Left forelimb (tissue), 1 donor: Measurements from ENCODE around the gene TRAF2.
"Not testable (repeated sequence)": the region's sequence is repeated elsewhere in the genome, so short reads cannot be mapped to it uniquely, and the experiment has no call there.

Experiments used
- DNase-seq: peaks from one replicate; pipeline ENCODE4 v3.0.0-alpha.2; 2018; ENCODE audit warnings: low spot score

Gene TRAF2

DNA sequence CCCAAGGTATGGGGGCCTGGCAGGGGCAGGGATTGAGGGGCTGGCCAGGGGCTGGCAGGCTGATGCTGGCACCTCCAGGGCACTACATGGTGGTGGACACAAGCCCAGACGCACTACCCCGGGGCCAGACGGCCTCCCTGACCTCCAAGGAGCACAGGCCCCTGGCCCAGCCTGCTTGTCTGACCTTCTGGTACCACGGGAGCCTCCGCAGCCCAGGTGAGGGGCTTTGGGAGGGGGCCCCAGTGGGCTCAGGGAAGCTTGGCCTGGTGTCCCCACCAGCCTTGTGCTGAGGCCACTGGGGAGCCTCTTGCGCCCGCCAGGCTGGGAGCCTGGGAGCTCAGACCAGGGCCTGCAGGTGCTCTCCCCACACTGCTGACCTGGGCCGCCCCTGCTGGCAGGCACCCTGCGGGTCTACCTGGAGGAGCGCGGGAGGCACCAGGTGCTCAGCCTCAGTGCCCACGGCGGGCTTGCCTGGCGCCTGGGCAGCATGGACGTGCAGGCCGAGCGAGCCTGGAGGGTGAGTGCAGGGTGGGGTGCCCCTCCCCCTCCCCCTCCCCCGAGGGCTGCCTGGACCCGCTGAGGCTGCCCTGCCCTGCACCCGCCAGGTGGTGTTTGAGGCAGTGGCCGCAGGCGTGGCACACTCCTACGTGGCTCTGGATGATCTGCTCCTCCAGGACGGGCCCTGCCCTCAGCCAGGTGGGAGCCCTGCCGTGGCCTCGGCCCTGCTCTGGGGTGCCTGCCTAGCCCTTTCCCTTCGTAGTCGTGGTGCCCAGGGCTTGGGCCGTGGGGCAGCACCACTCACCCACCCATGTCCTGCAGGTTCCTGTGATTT lies 28.5 kb upstream of the TRAF2 start:
- no peak for DNase-seq

GRCh38 chr9:136858452-136858843 lies 27.9 kb upstream of the TRAF2 start:
- no peak for DNase-seq

DNA sequence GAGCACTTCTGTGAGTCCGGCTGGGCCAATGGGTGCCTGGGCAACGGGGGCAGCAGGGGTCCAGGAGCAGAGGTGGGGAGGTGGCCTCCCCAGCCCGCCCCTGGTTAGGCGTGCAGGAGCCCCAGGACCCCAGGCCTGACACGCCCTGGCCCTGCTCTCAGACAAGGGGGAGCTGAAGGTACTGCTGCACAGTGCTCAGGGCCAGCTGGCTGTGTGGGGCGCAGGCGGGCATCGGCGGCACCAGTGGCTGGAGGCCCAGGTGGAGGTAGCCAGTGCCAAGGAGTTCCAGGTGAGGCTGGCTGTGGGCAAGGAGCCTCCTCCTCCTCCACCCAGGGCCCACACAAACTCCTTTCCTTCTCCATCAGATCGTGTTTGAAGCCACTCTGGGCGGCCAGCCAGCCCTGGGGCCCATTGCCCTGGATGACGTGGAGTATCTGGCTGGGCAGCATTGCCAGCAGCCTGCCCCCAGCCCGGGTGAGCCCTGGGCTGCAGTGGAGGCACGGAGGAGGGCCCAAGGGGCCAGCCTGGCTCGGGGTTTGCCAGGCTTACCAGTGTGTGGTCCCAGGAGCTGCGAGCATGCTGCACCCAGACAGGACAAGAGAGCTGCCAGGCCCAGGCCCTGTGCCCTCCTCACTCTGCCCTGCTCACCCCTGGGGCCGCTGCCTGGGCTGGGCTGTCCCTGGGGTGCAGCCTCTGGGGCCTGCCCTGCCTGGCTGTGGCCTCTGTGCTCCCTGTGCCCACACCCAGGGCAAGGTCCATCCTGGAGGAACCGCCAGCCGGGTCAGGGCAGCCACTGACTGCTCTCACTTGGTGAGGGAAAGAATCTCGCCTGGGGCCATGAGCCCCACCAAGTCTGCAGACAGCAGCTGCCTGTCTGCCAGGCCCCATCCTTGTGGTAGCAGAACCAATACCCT lies 27.2 kb upstream of the TRAF2 start:
- peak; percentile 68 for DNase-seq

GRCh38 chr9:136860529-136860928 lies 25.8 kb upstream of the TRAF2 start:
- DNase-seq = no peak

- DNase-seq = no peak
Measured at GRCh38 chr9:136860933-136861873, 25.1 kb upstream of the TRAF2 start.

DNA sequence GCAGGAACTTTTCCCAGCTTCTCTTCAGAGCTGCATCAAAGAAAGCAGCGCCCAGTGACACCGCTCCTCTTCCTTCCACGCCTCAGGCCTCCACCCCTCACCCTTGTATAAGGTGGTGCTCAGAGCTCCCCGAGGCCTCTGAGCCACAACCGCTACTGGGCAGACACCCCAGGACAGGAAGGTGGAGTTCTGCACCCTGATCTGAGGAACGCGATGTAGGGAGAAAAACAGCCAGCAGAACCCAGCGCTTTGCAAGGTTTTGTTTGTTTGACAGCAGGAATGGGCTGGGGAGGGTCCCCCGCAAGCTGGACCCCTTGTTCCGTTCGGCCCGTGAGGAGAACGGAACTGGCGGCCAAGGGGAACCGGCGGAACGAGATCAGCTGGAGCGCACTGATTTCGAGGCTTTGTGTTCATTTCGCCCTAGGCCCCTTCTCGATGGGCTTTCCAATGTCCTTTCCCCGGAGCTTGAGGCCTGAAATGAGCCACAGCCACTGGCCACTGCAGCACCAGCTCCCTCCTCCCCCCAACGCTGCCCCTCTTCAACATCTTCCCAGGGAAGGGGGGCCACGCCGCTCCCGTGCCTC lies 24.4 kb upstream of the TRAF2 start:
- DNase-seq = no peak

DNA sequence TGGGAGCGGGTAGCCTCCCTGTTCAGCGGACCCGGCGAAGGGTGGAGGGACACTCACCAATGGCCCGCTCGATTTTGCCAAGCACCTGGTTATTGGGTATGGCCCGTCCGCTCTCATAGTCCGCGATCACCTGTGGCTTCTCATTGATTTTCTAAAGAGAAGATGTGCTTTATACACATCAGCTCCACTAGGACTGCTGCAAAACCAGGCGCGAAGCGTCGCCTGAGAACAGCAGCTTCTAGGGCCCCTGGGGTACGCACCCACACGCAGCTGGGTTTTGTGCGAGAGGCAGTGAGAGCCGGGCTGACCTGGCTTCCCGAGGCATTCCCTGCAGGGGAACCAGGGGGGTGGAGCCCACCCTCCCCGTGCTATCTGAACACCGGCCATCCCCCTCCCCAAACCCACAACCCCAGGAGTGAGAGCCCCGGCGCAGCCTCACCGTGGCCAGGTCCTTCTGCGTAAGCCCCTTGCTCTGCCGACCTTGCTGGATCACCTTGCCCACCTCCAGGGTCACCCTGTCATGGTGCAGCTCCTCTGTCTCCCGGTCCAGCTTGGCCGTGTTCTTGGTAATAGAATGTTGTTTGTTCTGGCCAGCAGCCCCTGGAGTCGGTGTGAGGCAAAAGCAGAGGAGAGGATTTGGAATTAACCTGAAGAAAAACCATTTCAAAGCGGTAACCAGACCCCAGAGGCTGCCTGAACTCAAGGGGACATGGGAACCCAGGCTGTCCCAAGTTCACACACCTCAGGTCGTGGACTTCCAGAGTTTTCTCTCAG lies 23.3 kb upstream of the TRAF2 start:
- no peak for DNase-seq

GRCh38 chr9:136863623-136864273 lies 22.6 kb upstream of the TRAF2 start:
- DNase-seq = no peak

DNA sequence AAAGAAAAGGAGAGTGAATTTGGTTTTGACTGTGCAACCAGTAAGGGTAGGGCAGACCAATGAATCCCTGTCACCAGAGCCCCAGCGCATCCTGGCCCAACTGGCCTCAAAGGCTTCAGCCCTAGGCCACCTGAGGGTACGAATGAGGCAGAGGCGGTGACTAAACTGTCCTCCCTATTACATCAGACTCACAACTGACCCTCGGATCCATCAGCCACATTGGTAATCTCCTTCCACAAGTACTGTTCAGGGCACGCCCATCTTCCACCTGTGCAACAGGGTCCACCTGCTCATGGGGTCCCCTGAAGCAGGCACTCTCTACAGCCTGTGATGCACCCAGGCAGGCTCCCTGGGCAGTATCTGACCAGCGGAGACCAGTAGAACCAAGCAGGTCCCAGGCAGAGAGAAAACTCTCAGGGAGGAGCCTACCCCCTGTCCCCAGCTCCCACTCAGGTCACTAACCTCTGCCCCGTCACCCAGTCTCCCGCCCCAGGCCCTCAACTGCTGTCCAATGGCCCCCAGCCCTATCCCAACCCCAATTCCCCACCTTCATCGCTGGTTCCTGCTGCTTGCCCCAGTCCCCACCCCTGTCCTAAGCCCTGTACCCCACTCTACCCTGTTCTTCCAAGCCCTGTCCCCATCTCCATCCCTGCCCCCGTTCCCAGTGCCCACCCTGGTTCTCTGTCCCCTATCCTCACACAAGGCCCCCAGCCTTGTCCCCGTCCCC lies 21.1 kb upstream of the TRAF2 start:
- DNase-seq = no peak

DNA sequence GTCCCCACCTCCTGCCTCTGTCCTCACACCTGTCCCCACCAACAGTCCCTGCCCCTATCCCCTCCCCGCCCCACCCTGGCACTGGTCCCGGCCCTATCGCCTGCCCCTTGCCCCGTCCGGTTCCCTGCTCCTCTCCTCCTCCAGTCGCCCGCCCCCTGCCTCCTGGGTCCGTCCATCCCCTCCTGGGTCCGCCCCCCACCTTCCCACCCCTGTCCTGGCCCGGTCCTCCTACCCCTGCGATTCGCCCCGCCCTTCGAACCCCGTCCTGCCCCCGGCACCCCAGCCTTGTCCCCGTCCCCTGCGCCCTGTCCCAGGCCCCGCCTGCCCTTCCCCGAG lies 20.6 kb upstream of the TRAF2 start:
- no peak for DNase-seq

DNA sequence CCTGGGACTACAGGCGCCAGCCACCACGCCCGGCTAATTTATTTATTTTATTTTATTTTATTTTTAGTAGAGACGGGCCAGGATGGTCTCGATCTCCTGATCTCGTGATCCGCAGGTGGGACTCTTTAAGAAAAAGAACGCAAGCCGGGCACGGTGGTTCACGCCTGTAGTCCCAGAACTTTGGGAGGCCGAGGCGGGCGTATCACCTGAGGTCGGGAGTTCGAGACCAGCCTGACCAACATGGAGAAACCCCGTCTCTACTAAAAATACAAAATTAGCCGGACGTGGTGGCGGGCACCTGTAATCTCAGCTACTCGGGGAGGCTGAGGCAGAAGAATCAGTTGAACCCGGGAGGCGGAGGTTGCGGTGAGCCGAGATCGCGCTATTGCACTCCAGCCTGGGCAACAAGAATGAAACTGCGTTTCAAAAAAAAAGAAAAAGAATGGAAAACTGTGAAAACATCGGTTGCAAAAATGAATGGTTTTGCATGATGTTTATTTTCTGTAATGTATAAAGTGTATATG lies 19.4 kb upstream of the TRAF2 start:
- not testable (repeated sequence) for DNase-seq

DNA sequence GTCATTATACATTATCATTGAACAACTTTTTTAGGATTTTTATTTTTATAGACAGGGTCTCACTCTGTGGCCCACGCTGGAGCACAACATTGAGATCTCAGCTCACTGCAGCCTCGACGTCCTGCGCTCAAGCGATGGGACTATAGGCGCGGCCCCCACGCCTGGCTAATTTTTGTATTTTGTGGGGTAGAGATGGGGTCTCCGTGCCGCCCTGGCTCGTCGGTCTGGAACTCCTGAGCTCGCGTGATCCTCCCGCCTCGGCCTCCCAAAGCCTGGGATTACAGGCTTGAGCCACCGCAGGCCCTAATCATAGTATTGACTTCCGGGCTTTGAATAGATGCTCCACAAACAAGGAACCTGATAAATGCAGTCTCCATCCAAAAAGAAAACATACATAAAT lies 18.8 kb upstream of the TRAF2 start:
- DNase-seq = no peak

DNA sequence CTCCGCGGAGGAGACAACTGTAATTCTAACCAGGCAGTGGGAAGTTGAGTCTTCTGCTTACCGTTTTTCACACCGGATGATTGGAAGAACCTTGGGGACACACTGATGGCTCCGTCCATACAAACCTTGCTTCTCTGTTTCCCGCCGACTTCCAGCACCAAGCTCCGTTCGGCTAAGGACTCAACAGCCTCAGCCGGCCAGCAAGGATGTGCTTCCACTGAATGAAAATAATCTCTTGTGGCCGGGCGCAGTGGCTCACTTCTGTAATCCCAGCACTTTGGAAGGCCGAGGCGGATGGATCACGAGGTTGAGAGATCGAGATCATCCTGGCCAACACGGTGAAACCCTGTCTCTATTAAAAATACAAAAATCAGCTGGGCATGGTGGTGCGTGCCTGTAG lies 18.4 kb upstream of the TRAF2 start:
- no peak for DNase-seq

- DNase-seq = no peak
Measured at GRCh38 chr9:136868644-136869043, 17.7 kb upstream of the TRAF2 start.

DNA sequence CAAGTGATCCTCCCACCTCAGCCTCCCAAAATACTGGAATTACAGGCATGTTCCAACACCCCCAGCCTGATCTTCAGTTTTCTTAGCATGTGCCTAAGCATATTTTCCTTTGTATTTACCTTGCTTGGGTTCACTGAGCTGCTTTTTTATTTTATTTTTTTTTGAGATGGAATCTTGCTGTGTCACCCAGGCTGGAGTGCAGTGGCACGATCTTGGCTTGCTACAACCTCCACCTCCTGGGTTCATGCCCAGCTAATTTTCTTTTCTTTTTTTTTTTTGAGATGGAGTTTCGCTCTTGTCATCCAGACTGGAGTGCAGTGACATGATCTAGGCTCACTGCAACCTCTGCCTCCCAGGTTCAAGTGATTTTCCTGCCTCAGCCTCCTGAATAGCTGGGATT lies 16.7 kb upstream of the TRAF2 start:
- DNase-seq = not testable (repeated sequence)

DNA sequence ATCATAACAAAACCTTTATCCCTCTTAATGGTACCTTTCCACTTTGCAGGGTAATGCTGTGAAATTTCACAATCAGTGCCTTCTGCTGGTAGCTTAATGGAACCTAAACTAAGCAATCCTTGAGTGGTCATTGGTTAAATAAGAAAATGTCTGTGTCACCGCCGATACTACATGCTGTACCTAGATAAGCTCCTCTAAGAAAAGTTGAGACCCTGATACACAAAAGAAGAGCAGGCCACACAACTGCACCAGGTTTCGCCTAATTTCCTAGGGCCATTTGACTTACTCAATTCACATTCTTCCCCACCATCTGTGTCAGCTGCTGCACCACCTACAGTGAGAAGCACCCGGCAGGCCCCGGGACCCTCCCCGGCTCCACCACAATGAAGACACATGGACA lies 11.2 kb upstream of the TRAF2 start:
- no peak for DNase-seq

DNA sequence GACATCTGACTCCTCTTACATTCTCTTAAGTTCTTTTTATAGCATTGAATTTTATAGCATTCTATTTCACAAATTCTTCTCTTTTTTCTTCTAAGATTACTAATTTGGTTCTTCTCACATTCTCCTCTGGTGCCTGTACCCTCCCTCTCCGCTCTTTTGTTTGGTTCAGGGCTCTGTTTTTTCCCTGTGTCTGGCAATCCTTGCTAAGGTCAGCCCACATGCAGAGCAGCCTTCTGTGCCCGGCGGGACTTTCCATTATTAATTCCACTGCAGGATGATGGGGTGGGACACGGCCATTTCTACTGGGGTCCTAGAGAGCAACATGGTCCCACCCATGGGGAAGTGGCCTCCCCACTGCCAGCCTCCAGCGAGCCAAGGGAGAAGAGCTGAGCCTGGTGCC lies 9.8 kb upstream of the TRAF2 start:
- DNase-seq = no peak

DNA sequence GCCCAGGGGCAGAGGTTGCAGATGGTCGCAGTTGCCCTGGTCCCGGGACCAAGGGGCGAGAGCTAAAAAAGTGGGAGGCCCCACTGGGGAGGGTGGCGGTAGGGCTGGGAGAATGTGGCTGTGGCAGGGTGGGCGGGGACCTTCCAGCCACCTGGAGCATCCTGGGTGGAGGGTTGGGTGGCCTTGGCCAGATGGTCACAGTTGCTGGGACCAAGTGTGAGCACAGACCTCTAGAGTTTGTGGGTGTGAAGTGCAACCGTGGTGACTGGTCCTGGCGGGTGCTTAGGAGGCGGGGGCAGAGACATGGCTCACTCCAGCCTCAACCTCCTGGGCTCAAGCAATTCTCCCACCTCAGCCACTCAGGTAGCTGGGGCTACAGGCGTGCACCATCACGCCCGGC lies 5.7 kb upstream of the TRAF2 start:
- no peak for DNase-seq

- no peak for DNase-seq
Measured at GRCh38 chr9:136881691-136882108, 4.6 kb upstream of the TRAF2 start.
